IPS DF 19.7 (cell line): Measurements from ENCODE around the gene TUBA4A.
"Not testable (repeated sequence)": the region's sequence is repeated elsewhere in the genome, so short reads cannot be mapped to it uniquely, and the experiment has no call there.

Source experiments
- DNase-seq: peaks from one replicate; pipeline ENCODE4 v3.0.0-alpha.2; 2013; ENCODE audit warnings: low read depth, low spot score

TUBA4A gene

DNA sequence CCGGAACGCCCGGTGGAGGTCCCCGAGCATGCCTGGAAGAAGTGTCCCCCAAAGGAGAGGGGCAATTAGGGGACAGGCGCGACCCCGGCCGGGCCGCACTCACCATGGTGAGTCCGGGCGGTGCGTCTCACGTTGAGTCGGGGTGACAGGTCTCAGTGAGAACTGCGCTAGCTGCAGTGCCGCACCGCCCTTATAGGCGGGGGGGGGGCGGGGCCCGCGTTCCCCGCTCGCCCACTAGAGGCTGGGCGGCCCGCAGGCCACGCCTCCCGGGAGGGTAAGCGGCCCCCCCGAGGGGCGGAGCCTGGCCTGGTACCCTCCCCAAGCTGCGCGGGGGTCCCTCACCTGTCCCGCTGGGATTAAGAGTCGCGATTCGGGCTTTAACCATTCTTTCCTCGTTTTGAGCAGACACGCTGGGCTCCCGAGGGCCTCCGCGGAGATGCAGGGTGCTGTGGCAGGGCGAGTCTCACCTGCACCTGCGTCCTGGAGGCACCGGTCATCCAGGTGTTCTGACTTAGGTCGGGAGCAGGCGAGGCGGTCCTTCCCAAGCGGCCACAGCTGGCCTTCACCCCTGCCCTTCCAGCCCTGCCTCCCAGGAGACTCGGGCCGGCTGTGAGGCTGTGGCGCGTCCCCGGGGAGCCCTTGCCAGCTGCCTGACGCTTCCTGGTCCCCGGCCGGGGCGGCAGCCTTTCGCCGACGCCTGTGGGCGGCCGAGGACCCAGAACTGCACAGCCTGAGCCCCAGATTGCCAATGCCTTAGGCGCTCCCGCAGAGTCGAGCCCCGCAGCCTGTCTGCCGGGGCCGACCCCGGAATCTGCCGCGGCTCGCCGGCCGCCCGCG, at the start of gene TUBA4A:
Gene TUBA4A, minus strand, starts transcription at position 166 of the 837 bp plus-strand sequence. Its CDS starts 60 bp downstream, at position 106.
- no peak for DNase-seq

- DNase-seq, result no peak
These were observed 48.8 kb upstream of the TUBA4A start for GRCh38 chr2:219302412-219302968.

DNA sequence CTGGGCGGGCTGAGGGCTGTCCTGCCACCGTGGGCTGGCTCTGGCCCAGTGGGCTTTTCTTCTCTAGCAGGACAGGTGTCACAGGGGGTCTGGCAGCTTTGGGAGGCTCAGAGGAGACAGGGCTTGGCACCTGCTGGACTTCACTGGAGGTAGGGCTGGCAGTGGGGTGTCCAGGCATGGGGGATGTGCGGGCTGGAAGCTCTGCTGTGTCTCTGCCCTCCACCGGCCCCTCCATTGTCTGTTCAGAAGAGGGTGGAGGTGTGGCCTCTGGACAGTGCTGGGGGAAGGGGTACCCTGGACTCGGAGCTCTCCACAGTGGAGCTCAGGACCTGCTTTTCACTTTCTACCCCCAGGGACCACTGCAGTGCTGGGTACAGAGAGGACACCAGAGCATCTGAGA, 46.3 kb upstream of the TUBA4A start:
- DNase-seq, result no peak

DNA sequence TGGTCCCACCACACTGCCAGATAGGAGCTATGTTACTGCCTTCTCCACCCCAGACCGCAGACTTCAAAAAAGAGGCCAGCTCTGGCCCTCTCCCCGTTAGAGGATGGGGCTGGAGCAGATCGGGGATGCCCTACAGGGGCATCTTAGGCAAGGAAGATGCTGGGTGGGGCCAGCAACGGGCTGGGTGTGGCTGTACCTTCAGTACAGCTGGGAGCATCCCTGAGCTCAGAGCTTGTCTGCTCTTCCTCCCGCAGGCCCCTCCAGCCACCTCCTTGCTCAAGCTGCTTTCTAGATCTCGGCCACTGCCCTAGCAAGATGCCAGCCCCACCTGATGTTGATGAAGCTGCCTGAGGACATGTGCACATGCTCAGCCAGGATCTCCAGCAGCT, 45.6 kb upstream of the TUBA4A start:
- DNase-seq, result no peak

GRCh38 chr2:219298759-219299371, 45.1 kb upstream of the TUBA4A start:
- no peak for DNase-seq

GRCh38 chr2:219297766-219298456, 44.2 kb upstream of the TUBA4A start:
- no peak for DNase-seq

GRCh38 chr2:219296631-219297391, 43.1 kb upstream of the TUBA4A start:
- DNase-seq, result no peak

- DNase-seq, result no peak
These were observed 42.4 kb upstream of the TUBA4A start for GRCh38 chr2:219296142-219296541.

- DNase-seq, result no peak
These were observed 40.9 kb upstream of the TUBA4A start for GRCh38 chr2:219294356-219295351.

DNA sequence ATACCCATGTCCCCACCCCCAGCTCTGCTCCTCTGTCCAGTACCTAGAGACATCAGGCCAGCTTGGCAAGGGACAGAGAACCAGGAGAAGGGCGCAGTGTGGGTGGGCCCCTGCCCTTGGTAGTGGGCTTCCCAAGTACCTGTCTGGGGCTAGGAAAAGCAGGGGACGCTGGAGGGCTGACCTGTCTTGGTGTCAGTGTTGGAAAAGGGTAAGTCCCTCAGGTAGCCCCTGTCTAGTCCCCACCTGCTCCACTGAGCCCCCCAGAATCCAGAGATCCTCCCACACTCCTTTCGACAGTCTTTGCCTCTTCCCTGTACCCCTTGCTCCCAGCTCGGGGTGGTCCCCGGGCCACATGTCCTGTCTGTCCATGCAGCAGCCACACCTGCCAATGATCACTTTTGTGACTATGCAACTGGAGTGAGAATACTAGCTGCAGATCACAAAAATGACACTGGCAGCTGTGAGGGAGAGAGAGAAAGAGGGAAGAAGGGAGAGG, 40.1 kb upstream of the TUBA4A start:
- no peak for DNase-seq

GRCh38 chr2:219292616-219293015, 38.9 kb upstream of the TUBA4A start:
- no peak for DNase-seq

DNA sequence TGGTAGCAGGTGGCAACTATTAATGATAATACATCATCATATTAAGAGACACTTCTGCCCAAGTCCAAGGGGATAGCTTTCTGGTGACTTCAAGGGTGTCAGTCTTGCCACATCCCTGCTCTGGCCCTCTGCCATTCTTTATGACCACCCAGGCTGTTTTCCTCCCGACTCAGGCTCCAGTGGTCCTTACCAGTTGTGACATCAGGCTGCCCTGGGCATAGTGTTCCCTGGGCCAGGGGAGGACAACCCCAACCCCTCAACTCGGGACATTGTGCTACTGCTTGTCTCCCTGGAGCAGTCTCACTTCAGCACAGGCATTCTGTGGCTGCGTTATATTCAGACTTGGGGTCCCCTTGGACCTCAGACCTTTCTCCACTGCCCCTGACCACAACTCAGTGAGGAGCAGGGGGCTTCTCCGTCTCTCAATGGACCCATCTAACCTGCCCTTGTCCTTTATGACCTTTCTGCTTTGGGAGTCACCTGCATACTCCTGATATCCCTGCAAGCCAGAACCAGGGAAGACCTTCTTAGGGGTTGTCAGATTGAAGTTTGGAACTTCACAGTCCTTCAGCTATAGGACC, 38.3 kb upstream of the TUBA4A start:
- no peak for DNase-seq

DNA sequence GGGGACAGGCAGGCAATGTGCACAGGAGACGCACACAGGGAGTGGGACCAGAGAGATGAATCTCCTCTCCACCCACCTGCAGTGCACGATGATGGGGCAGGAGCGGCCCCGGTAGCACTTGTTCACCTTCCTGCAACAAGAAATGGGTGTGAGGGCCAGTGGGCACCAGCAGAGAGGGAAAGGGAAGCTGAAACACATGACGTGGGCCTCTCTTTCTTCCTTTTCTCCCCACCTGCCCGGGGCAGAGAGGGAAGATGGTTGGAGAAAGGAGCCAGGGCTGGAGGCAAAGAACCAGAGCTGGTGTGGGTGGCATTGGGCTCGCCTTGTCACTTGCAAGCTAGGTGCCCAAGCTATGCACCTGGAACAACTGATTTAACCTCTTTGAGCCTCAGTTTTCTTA, 37.7 kb upstream of the TUBA4A start:
- DNase-seq, result no peak

DNA sequence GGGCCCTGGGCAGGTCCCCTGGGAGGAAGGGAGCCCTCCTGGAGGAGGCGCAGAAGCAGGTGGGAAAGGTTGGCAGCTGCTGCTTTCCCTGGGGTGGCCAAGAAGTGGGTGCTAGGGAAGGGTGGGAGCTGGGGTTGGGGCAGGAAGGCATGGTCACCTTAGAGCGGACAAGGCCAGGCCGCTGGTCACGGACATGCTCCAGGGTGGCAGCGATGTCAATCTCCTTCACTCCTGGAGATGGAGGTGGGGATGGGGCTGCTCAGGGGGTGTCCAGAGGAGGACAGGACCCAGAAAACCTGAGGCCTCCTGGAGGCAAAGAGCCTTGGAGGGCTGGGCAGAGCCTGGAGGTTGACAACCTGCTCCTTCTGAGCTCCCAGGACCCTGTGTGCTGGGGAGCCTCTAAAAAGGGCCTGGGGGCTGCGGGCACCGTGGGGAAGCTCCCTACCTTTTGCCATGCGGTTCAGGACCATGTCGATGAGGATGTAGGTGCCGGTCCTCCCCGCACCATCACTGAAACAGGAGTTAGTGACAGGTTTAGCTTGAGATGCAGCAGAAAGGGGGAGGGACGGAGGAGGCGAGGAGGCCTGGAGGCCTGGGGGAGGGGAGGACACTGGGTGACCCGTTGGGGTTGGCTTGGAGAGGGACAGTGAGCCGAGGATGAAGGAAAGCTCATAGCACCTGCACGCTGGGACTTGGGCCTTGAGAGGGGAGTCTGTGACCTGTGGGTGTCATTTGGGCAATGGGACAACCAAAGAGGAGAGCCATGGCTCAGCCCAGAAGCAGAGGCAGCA, 36.9 kb upstream of the TUBA4A start:
- DNase-seq, result no peak

- DNase-seq, result no peak
These were observed 36.0 kb upstream of the TUBA4A start for GRCh38 chr2:219289537-219290361.

- no peak for DNase-seq
These were observed 35.4 kb upstream of the TUBA4A start for GRCh38 chr2:219289195-219289536.

GRCh38 chr2:219287580-219288265, 34.0 kb upstream of the TUBA4A start:
- no peak for DNase-seq

GRCh38 chr2:219287116-219287440, 33.4 kb upstream of the TUBA4A start:
- DNase-seq, result not testable (repeated sequence)
